Right atrium auricular region (tissue), 2 donors: ENCODE results near the gene CBFA2T3. TPM values are rescaled to one million over a fixed set of nuclear protein-coding genes. Genes with fewer than 3 reads are reported as not detected.

Experiments used
- DNase-seq: peaks from one replicate; pipeline ENCODE4 v3.0.0-alpha.2; 2019; ENCODE audit warnings: low spot score
- H3K27ac ChIP-seq, 2 donors: fragments of 200-600 bp; sonication (generic); 1 replicate in 1 of 2; 2 replicates in 1 of 2; pipeline ENCODE4 v1.5.1; 2016 to 2019
- H3K27me3 ChIP-seq, 2 donors: fragments of 200-600 bp; sonication (generic); one replicate each; pipeline versions ENCODE4 v1.5.1 to v1.6.0; 2017 to 2019
- H3K36me3 ChIP-seq: fragments of 200-600 bp; sonication (generic); one replicate; pipeline ENCODE4 v1.5.1; 2016
- H3K4me1 ChIP-seq, 2 donors: fragments of 200-600 bp; sonication (generic); one replicate each; pipeline versions ENCODE4 v1.5.1 to v1.6.0; 2017 to 2019
- H3K4me3 ChIP-seq, 2 donors: fragments of 200-600 bp; sonication (generic); 1 replicate in 1 of 2; 2 replicates in 1 of 2; pipeline ENCODE4 v1.5.1; 2017 to 2019; ENCODE audit warnings: mild to moderate bottlenecking in 1 of 2, moderate library complexity in 1 of 2
- H3K9me3 ChIP-seq, 2 donors: fragments of 200-600 bp; sonication (generic); one replicate each; pipeline ENCODE4 v1.5.1; 2019
- CTCF ChIP-seq, 2 donors: fragments of 200-600 bp; sonication (generic); IDR thresholded peaks; one replicate each; pipeline ENCODE4 v1.5.1; 2019; ENCODE audit warnings: antibody characterized with exemption in 2 of 2
- total RNA-seq, 2 donors: library from RNA; depleted of rRNA; stranded (reverse); fragments of >200 nt; gene quantifications; one replicate each; pipeline ENCODE4 v1.1.0, GENCODE V29; 2016

CBFA2T3 gene
- total RNA-seq, 2 donors from 2014 or later: 1.1 to 2.6 TPM

DNA sequence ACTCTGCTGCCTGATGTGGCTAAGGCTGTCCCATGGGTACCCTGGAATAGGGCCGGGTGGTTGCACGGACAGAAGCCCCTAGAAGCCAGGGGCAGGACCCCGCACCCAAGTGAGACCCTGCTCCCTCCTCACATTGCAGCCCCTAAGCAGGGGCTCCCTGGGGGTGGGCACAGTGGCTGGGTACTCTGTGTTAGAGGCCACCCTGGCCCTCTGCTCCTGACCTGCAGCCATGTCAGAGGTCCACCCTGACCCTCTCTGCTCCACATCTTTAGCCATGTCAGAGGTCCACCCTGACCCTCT lies 2.1 kb downstream of the CBFA2T3 start:
- Histone ChIP-seq H3K4me3 (no peak overlapping the region), H3K27me3 (no peaks in the 10 kb centered on the region), H3K27ac (no peak overlapping the region), H3K9me3 (no peaks in the 10 kb centered on the region), H3K4me1 (peaks cover 0 to 13% of the 10 kb centered on the region in 2 donors), H3K36me3 (no peaks in the 10 kb centered on the region)
- no peak for TF ChIP-seq CTCF (IDR thresholded peaks at IDR 0.05)
- no peak for DNase-seq

DNA sequence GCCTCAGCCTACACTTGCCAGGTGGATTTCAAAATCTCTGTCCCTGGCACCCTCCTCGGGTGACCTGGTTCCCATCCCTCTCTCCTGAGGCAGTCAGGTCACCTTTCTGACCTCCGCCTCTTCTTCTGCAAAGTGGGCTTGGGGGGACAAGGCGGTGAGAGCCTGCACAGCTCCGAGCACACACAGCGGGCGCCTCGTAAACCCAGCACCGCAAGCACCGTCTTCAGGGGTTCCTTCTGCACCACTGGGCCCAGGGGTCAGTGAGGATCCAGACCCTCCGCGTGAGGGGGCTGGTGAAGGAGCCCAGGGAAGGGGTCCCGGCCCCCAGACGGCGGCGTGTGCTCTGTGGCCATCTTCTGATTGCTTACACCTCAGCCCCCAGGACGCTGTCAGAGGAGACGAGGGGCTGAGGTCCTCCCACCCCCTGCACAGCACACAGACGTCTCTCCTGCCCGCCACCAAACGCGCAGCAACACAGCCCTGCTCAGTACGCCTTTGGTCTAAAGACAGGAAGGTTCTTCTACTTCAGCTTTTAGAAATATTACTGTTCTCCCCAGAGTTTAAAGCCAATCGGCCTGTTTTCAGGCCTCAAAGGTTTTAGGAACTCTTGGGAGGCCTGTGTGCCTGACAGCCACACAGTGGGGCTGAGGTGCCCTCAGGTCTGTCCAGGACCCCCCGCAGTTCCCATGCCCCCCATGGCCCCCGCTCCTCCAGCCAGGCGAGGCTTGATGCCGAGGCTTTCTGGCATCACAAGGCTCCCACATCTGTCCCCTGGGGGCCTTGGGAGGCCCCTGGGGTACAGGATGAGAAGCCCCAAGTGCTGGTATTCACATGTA lies 2.7 kb downstream of the CBFA2T3 start:
- no peaks in the 10 kb centered on the region for H3K27me3 ChIP-seq
- no peaks in the 10 kb centered on the region for H3K9me3 ChIP-seq
- H3K4me1 ChIP-seq: peaks cover 0 to 13% of the 10 kb centered on the region in 2 donors
- H3K27ac ChIP-seq: no peak overlapping the region
- no peak for TF ChIP-seq CTCF (IDR thresholded peaks at IDR 0.05)
- no peak for DNase-seq
- H3K36me3 ChIP-seq: no peaks in the 10 kb centered on the region
- no peak overlapping the region for H3K4me3 ChIP-seq

GRCh38 chr16:88973415-88974050 lies 3.5 kb downstream of the CBFA2T3 start:
- TF ChIP-seq CTCF (IDR thresholded peaks at IDR 0.05): no peak
- no peaks in the 10 kb centered on the region for H3K27me3 ChIP-seq
- no peak overlapping the region for H3K27ac ChIP-seq
- H3K4me3 ChIP-seq: no peak overlapping the region
- no peak for DNase-seq
- peaks cover 0 to 13% of the 10 kb centered on the region in 2 donors for H3K4me1 ChIP-seq
- no peaks in the 10 kb centered on the region for H3K9me3 ChIP-seq
- no peaks in the 10 kb centered on the region for H3K36me3 ChIP-seq

- H3K36me3 ChIP-seq: no peaks in the 10 kb centered on the region
- no peak for DNase-seq
- no peak for TF ChIP-seq CTCF (IDR thresholded peaks at IDR 0.05)
- H3K4me1 ChIP-seq: peaks cover 0 to 13% of the 10 kb centered on the region in 2 donors
- H3K4me3 ChIP-seq: no peak overlapping the region
- peaks cover 0 to under 1% of the 10 kb centered on the region in 2 donors for H3K27me3 ChIP-seq
- no peak overlapping the region for H3K27ac ChIP-seq
- no peaks in the 10 kb centered on the region for H3K9me3 ChIP-seq
These were observed 4.0 kb downstream of the CBFA2T3 start for GRCh38 chr16:88973007-88973410.

GRCh38 chr16:88972349-88972748 lies 4.7 kb downstream of the CBFA2T3 start:
- H3K36me3 ChIP-seq: no peaks in the 10 kb centered on the region
- H3K4me1 ChIP-seq: peaks cover 0 to 10% of the 10 kb centered on the region in 2 donors
- H3K27me3 ChIP-seq: peaks cover 0 to 7% of the 10 kb centered on the region in 2 donors
- DNase-seq: no peak
- no peak overlapping the region for H3K4me3 ChIP-seq
- TF ChIP-seq CTCF (IDR thresholded peaks at IDR 0.05): no peak
- no peak overlapping the region for H3K27ac ChIP-seq
- no peaks in the 10 kb centered on the region for H3K9me3 ChIP-seq
